ENCODE results near the gene DENND2C.

The DENND2C gene, protein sequence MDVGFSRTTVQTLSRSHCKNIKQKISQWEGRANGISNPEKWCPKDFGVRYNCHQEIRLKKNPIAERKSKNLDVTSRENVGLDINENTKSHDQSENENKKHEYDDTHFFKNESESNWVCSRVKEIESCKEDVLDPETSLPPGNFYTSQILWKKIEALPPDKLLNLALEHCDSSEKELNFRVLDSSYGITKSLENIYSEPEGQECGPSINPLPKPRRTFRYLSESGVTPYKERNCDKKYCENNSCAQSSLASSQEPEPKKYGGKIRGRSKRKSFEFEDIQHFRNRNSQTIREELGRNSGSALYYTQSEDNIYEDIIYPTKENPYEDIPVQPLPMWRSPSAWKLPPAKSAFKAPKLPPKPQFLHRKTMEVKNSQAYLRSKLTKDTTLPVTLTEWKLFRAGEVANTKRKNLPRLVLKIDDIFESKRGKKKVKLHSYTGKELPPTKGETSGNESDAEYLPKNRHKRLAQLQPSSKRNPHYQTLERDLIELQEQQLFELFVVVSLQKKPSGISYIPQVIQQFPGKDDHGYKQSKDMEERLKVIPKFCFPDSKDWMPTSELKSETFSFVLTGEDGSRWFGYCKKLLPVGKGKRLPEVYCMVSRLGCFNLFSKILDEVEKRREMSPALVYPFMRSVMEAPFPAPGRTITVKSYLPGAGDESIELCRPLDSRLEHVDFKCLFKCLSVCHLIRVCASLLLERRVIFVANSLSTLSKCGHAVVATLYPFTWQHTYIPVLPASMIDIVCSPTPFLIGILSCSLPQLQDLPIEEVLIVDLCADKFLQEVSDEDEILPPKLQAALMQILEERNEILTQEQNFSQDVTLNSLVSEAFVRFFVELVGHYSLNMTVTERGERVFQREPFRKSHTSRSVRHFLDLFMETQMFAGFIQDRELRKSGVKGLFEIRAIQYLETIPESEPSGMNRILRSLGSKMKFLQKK

DNA sequence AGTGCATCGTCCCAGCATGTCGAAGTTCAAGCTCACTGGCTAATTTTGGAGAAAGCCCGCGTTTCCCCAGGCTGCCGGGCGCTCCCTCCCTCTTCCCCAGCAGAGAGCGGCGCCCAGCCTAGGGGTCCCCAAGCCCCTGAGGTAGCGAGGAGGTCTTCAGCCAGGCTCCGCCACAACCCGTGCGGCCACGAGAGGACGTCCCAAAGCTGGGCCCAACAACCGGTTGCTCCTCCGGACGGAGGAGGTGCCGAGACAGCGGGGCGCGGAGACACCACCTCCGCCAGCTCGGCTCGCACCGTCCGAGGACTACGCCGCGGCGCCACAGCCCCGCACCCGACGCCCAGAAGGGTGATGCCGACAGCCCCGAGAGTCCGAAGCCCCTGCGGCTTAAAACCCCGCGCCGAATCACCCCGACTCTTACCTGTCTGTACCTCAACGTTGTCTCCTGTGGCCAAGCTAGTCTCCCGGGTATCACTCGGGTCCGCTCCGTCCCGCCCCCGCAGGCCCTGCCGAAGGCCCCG, at the start of gene DENND2C:
DENND2C (minus strand) TSS at position 488 of the 521 bp plus-strand sequence. CDS start 44,065 bp downstream, outside the sequence.
- DNase-seq (ENCODE audit: low read depth in 1 of 2, low spot score in 1 of 2) = no peak

GRCh38 chr1:114719424-114719787, 49.6 kb upstream of the DENND2C start:
- DNase-seq (ENCODE audit: low read depth in 1 of 2, low spot score in 1 of 2) = no peak

DNA sequence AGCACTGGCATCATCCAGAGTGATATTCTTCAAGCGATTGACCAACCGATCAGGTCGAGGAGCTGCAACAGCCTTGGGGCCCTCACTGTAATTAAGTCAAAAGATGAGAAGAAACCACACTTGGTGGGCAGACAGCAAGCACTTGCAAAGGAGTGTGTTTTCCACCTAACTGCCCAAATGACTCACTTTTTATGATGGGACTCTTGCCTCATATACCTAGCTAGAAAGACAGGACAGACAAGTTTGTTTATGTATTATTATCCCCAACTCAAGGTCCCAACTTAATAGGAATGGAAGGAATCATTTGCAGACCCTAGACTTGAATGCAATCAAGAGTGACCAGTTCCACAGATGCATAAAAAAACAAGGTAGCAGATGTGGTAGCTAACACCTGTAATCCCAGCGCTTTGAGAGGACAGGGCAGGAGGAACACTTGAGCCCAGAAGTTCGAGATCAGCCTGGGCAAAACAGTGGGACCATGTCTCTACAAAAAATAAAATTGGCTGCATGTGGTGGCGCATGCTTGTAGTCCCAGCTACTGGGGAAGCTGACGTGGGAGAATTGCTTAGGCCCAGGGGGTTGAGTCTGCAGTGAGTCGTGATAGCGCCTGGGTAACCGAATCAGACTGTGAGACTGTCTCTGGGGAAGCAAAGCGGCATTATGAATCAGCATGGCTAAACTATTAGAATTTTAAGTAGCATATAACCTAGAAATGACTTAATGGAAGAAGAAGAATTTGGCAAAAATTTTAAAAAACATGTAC, 49.0 kb upstream of the DENND2C start:
- no peak for DNase-seq (ENCODE audit: low read depth in 1 of 2, low spot score in 1 of 2)

- DNase-seq (ENCODE audit: low read depth in 1 of 2, low spot score in 1 of 2) = peak; percentile 86 to 94
Measured at GRCh38 chr1:114716304-114717170, 46.7 kb upstream of the DENND2C start, which contains the start of gene NRAS. Gene NRAS (minus strand): TSS chr1:114716771. CDS start chr1:114716160, 611 bp downstream.

DNA sequence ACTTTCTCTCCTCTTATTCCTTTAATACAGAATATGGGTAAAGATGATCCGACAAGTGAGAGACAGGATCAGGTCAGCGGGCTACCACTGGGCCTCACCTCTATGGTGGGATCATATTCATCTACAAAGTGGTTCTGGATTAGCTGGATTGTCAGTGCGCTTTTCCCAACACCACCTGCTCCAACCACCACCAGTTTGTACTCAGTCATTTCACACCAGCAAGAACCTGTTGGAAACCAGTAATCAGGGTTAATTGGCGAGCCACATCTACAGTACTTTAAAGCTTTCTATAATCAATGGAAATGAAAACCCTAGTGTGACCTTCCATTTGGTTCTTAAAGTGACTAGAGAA, 46.1 kb upstream of the DENND2C start:
- DNase-seq (ENCODE audit: low read depth in 1 of 2, low spot score in 1 of 2) = no peak

- DNase-seq (ENCODE audit: low read depth in 1 of 2, low spot score in 1 of 2) = no peak
Measured at GRCh38 chr1:114712977-114713376, 43.1 kb upstream of the DENND2C start.

- no peak for DNase-seq (ENCODE audit: low read depth in 1 of 2, low spot score in 1 of 2)
Measured at GRCh38 chr1:114710360-114710759, 40.5 kb upstream of the DENND2C start.

DNA sequence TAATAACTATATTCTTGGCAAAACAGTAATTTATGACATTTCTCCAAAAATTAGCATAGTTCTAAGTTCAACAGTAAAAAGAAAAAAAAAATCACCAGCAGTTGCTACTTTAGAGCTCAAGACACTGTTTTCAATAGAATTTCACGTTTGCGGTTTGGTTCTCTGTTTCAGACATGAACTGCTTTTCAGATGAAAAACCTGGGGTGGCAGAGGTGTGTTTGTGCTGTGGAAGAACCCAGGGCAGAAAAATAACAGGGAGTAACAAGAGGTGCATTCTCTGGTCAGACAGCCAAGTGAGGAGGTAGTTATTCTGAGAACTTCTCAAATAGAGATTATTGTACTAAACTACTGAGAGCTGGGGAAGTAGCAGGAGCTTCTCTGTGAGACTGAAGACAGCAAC, 37.8 kb upstream of the DENND2C start:
- no peak for DNase-seq (ENCODE audit: low read depth in 1 of 2, low spot score in 1 of 2)

- no peak for DNase-seq (ENCODE audit: low read depth in 1 of 2, low spot score in 1 of 2)
Measured at GRCh38 chr1:114703242-114703641, 33.4 kb upstream of the DENND2C start.

- no peak for DNase-seq (ENCODE audit: low read depth in 1 of 2, low spot score in 1 of 2)
Measured at GRCh38 chr1:114702737-114703136, 32.9 kb upstream of the DENND2C start.

DNA sequence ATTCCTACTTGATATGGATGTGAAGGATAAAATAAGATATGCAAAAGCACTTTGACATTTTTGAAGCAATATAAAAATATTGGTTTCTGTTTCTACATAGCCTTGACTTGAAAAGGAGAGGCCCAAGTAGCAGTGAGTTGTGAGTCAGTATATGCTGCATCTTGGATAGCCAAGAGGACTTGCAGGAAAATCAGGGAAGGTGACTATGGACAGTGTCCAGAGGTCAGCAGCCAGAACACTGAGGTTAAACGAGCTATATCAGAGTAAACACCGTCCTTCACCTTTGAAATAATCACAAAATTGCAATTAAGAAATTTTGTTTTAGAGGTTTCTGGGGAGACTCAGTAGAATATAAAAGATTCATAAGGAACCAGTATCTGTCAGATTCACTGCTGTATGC, 32.1 kb upstream of the DENND2C start:
- DNase-seq (ENCODE audit: low read depth in 1 of 2, low spot score in 1 of 2) = no peak

GRCh38 chr1:114700036-114700600, 30.3 kb upstream of the DENND2C start:
- no peak for DNase-seq (ENCODE audit: low read depth in 1 of 2, low spot score in 1 of 2)

DNA sequence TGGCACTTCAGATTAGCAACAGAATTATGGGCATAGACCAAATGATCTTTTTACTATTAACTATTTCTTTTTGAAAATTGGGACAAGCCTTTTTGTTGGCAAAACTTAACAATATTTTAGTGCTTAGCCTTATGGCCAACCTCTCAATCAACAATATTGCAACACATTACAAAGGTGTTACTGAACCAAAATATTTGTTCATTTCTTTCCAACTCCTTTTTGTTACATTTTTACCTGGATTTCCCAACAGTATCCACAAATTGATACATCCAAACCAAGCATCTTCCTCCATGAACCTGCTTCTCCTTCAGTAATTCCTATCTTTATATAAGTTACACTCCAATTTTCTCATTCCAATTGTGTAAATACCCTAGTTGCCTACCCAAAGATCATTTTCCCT, 27.0 kb upstream of the DENND2C start:
- DNase-seq (ENCODE audit: low read depth in 1 of 2, low spot score in 1 of 2) = no peak

DNA sequence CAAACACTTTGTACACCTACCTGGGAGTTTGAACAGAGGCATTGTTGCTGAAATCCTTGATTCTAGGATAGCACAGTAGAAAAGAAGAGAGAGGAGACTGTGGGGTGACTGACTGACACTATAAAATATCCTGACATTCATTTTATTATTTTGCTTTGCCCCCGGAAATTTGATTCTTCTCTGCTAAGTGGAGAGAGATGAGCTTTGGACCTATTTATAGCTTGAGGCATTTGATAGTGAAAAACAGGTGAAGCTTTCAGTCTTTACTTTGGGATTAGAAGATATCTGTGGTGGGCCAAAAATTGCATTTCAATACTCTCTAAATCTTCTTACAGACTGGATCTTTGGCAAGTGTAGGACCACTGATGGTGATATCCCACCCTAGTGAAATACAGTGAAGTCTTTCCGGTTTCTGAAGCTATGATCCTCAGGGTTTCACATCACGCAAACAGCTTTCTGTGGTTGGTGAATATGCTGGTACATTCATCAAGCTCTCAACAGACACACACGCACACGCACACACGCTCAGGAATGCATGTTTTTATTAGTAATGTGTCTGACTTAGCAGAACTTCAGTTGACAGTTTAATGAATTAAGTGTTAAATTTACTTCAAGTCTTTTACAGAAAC, 25.7 kb upstream of the DENND2C start, which contains the start of gene AMPD1:
AMPD1 (minus strand) TSS at position 117 of the 629 bp plus-strand sequence; CDS start at position 42, 75 bp downstream.
- DNase-seq (ENCODE audit: low read depth in 1 of 2, low spot score in 1 of 2) = no peak

DNA sequence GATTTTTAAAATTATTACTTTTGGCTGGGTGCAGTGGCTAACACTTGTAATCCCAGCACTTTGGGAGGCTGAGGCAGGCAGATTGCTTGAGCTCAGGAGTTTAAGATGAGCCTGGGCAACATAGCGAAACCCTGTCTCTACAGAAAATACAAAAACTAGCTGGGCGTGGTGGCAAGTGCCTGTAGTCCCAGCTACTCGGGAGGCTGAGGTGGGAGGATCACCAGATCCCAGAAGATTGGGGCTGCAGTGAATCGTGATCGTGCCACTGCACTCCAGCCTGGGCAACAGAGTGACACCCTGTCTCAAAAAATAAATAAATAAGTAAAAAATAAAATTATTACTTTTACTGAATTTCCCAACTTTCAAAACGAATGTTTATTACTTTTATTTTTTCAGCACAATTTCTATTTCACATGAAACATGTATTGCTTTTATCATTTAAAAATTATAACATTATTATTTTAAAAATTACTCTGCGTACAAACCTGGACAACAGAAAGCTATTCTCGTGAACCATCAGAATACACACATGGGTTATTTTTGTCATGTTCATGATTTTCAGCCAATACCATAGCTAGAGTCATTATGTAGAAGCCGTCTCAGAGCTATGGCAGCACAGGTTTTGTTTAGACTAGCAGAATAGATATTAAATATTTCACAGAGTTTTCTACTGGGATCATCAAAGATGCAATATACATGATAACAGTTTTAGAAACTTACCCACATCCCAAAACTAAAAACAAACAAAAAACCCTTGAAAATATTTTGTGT, 24.9 kb upstream of the DENND2C start:
- DNase-seq (ENCODE audit: low read depth in 1 of 2, low spot score in 1 of 2) = no peak

- no peak for DNase-seq (ENCODE audit: low read depth in 1 of 2, low spot score in 1 of 2)
Measured at GRCh38 chr1:114692947-114693346, 23.1 kb upstream of the DENND2C start.

DNA sequence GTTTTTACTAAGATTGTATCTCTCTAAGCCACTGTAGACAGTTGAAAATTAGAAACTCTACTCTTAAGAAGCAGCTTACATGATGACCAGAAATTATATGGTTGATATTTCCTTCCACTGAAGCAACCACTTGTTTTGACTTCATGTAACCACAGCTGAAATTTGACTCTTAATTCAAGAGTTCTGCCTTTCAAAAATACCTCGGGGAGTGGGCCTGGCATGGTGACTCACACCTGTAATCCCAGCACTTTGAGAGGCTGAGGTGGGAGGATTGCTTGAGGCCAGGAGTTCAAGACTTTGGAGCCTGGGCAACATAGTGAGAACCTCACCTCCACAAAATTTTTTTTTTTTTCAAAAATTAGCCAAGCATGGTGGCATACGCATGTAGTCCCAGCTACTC, 21.2 kb upstream of the DENND2C start:
- no peak for DNase-seq (ENCODE audit: low read depth in 1 of 2, low spot score in 1 of 2)

GRCh38 chr1:114690148-114690547, 20.3 kb upstream of the DENND2C start:
- no peak for DNase-seq (ENCODE audit: low read depth in 1 of 2, low spot score in 1 of 2)

All from stimulated activated CD4-positive, alpha-beta T cell treated with anti-CD3 and anti-CD28 coated beads, Interleukin-15, amount 100 ng/mL, for 1 hour (primary cell).